Hematopoietic multipotent progenitor cell treated with erythropoietin and hydrocortisone succinate and interleukin-3 and kit ligand, for 8 days (in vitro differentiated cells): Measurements from ENCODE around the gene SLC25A1.
"Not testable (repeated sequence)": the region's sequence is repeated elsewhere in the genome, so short reads cannot be mapped to it uniquely, and the experiment has no call there.

ENCODE experiments used
- DNase-seq: peaks from one replicate; pipeline ENCODE4 v3.0.0-alpha.2; 2015

SLC25A1 gene

GRCh38 chr22:19179497-19180048, 1.0 kb upstream of the SLC25A1 start:
- DNase-seq: peak; percentile 83

- peak; percentile 60 for DNase-seq
Observed at GRCh38 chr22:19178065-19178656, 375 bp downstream of the SLC25A1 start.

GRCh38 chr22:19177164-19178064, 1.1 kb downstream of the SLC25A1 start:
- no peak for DNase-seq

GRCh38 chr22:19176732-19177131, 1.8 kb downstream of the SLC25A1 start:
- DNase-seq: no peak

- DNase-seq: no peak
Observed at GRCh38 chr22:19176175-19176643, 2.3 kb downstream of the SLC25A1 start.

GRCh38 chr22:19175602-19176174, 2.8 kb downstream of the SLC25A1 start:
- no peak for DNase-seq

- no peak for DNase-seq
Observed at GRCh38 chr22:19175026-19175601, 3.4 kb downstream of the SLC25A1 start.

GRCh38 chr22:19174106-19175025, 4.2 kb downstream of the SLC25A1 start:
- DNase-seq: no peak

GRCh38 chr22:19173047-19174035, 5.2 kb downstream of the SLC25A1 start:
- DNase-seq: peak; percentile 66

- DNase-seq: no peak
Observed at GRCh38 chr22:19172213-19173046, 6.1 kb downstream of the SLC25A1 start.

- no peak for DNase-seq
Observed at GRCh38 chr22:19169947-19170318, 8.6 kb downstream of the SLC25A1 start.

- no peak for DNase-seq
Observed at GRCh38 chr22:19169002-19169946, 9.3 kb downstream of the SLC25A1 start.

- no peak for DNase-seq
Observed at GRCh38 chr22:19168088-19168890, 10.2 kb downstream of the SLC25A1 start.

- no peak for DNase-seq
Observed at GRCh38 chr22:19167106-19167869, 11.2 kb downstream of the SLC25A1 start.

GRCh38 chr22:19166421-19166820, 12.1 kb downstream of the SLC25A1 start:
- DNase-seq: no peak

- no peak for DNase-seq
Observed at GRCh38 chr22:19164425-19164824, 14.1 kb downstream of the SLC25A1 start.

GRCh38 chr22:19158649-19159048, 19.9 kb downstream of the SLC25A1 start:
- not testable (repeated sequence) for DNase-seq
